OCI-LY1 (cell line): ENCODE measurements around the gene CELA2B.

Source experiments
- H2AFZ ChIP-seq: fragments of 200-600 bp; sonication (generic), shearing (Covaris generic); 2 replicates; pipeline ENCODE4 v1.6.0; 2014; ENCODE audit warnings: antibody characterized with exemption, mild to moderate bottlenecking, low read length
- H3F3A ChIP-seq: fragments of 200-600 bp; sonication (generic), shearing (Covaris generic); 2 replicates; pipeline ENCODE4 v1.6.0; 2014; ENCODE audit warnings: mild to moderate bottlenecking, antibody characterized with exemption, low read length, moderate library complexity; ENCODE audit not compliant: insufficient read depth
- H3K27ac ChIP-seq: fragments of 200-600 bp; sonication (generic); 2 replicates; pipeline ENCODE4 v1.5.1; 2014; ENCODE audit warnings: low read length, mixed run types, mild to moderate bottlenecking, low read depth; ENCODE audit not compliant: poor library complexity, severe bottlenecking
- H3K27me3 ChIP-seq: fragments of 200-600 bp; sonication (generic); 2 replicates; pipeline ENCODE4 v1.6.0; 2014; ENCODE audit warnings: antibody characterized with exemption, mild to moderate bottlenecking, low read length, moderate library complexity; ENCODE audit not compliant: insufficient read depth
- H3K36me3 ChIP-seq: fragments of 200-600 bp; sonication (generic); 2 replicates; pipeline ENCODE4 v1.6.1; 2014; ENCODE audit warnings: mild to moderate bottlenecking, antibody characterized with exemption, low read length, moderate library complexity, mixed read lengths; ENCODE audit not compliant: insufficient read depth
- H3K4me1 ChIP-seq: fragments of 200-600 bp; sonication (generic); 2 replicates; pipeline ENCODE4 v1.5.1; 2014; ENCODE audit warnings: mild to moderate bottlenecking, low read length, moderate library complexity; ENCODE audit not compliant: insufficient read depth, severe bottlenecking
- H3K4me2 ChIP-seq: fragments of 200-600 bp; sonication (generic), shearing (Covaris generic); 2 replicates; pipeline ENCODE4 v1.6.1; 2014; ENCODE audit warnings: low read length
- H3K4me3 ChIP-seq: fragments of 200-600 bp; sonication (generic); 2 replicates; pipeline ENCODE4 v1.5.1; 2014; ENCODE audit warnings: low read length, low read depth, mild to moderate bottlenecking, mixed read lengths; ENCODE audit not compliant: poor library complexity, severe bottlenecking
- H3K79me2 ChIP-seq: fragments of 200-600 bp; shearing (Covaris generic); 2 replicates; pipeline ENCODE4 v1.6.1; 2016; ENCODE audit warnings: mixed run types, low read length, mixed read lengths; ENCODE audit not compliant: insufficient read depth
- H3K9ac ChIP-seq: fragments of 200-600 bp; sonication (generic), shearing (Covaris generic); 2 replicates; pipeline ENCODE4 v1.6.1; 2014; ENCODE audit warnings: mild to moderate bottlenecking, low read length, mixed read lengths
- H3K9me2 ChIP-seq: fragments of 200-600 bp; sonication (generic), shearing (Covaris generic); 2 replicates; pipeline ENCODE4 v1.6.1; 2014; ENCODE audit warnings: low read depth, mild to moderate bottlenecking, low read length, mixed read lengths
- H3K9me3 ChIP-seq: fragments of 200-600 bp; shearing (Covaris generic); 2 replicates; pipeline ENCODE4 v1.6.1; 2014; ENCODE audit warnings: low read length, mixed read lengths
- H4K20me1 ChIP-seq: fragments of 200-600 bp; sonication (generic), shearing (Covaris generic); 2 replicates; pipeline ENCODE4 v1.6.0; 2016; ENCODE audit warnings: mild to moderate bottlenecking, low read length; ENCODE audit not compliant: insufficient read depth
- EZH2 ChIP-seq: fragments of 200-600 bp; sonication (generic), shearing (Covaris generic); IDR thresholded peaks from 2 replicates; pipeline ENCODE4 v1.8.0; 2017; ENCODE audit warnings: borderline replicate concordance, mixed run types, mild to moderate bottlenecking, antibody characterized with exemption, low read length, moderate library complexity, mixed read lengths
- TF ChIP-seq, protein P1 (sequence below): fragments of 200-600 bp; sonication (generic), shearing (Covaris generic); IDR thresholded peaks from 2 replicates; pipeline ENCODE4 v1.5.1; 2017; ENCODE audit warnings: mild to moderate bottlenecking, antibody characterized with exemption, low read length, moderate library complexity, mixed read lengths

The CELA2B gene

DNA sequence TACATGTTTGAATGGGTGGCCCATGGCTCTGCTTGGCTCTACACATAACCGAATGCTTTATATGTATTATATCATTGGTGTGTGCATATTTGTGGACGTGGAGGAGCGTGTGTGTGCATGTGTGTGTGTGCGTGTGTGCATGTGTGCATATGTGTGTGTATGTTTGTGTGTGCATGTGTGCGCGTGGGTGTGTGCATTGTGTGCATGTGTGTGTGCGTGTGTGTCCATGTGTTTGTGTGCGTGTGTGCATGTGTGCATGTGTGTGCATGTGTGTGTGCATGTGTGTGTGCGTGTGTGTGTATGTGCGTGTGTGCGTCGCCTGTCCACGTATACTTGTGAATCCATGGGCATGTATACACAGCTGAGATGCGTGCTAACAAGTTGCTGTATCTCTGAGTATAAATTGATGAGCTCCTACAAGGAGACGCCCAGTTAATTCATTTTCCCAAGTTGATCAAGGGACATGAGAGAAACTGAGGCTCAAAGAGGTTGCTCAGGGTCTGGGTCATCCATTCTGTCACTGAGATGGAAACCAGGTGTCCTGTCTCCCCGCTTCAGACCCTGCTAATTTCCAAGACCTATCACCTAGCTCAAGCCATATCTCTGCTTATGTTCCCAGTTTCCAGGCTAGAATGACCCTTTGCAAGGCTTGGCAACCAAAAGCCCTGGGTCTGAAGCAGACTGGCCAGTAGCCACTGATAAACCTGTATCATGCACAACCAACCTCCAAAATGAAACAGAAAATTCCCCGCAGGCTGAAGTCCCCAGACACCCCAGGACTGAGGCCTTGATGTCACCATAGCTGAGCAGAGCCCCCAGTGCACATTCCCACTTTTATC, 40.4 kb upstream of the CELA2B start:
- Histone ChIP-seq H3K9ac (no peak overlapping the region), H3K9me2 (no peaks in the 10 kb centered on the region), H4K20me1 (no peaks in the 10 kb centered on the region), H3K4me3 (no peak overlapping the region), H3K4me1 (no peaks in the 10 kb centered on the region), H2AFZ (no peak overlapping the region), H3K79me2 (no peaks in the 10 kb centered on the region), H3K9me3 (no peaks in the 10 kb centered on the region), H3K4me2 (no peak overlapping the region), H3K27me3 (peaks cover 5% of the 10 kb centered on the region; the same call in 1 of the 2 replicates), H3K36me3 (no peaks in the 10 kb centered on the region), H3K27ac (no peak overlapping the region), H3F3A (no peaks in the 10 kb centered on the region)
- TF ChIP-seq, protein P1, sequence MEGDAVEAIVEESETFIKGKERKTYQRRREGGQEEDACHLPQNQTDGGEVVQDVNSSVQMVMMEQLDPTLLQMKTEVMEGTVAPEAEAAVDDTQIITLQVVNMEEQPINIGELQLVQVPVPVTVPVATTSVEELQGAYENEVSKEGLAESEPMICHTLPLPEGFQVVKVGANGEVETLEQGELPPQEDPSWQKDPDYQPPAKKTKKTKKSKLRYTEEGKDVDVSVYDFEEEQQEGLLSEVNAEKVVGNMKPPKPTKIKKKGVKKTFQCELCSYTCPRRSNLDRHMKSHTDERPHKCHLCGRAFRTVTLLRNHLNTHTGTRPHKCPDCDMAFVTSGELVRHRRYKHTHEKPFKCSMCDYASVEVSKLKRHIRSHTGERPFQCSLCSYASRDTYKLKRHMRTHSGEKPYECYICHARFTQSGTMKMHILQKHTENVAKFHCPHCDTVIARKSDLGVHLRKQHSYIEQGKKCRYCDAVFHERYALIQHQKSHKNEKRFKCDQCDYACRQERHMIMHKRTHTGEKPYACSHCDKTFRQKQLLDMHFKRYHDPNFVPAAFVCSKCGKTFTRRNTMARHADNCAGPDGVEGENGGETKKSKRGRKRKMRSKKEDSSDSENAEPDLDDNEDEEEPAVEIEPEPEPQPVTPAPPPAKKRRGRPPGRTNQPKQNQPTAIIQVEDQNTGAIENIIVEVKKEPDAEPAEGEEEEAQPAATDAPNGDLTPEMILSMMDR, result no peak
- no peak for TF ChIP-seq EZH2

DNA sequence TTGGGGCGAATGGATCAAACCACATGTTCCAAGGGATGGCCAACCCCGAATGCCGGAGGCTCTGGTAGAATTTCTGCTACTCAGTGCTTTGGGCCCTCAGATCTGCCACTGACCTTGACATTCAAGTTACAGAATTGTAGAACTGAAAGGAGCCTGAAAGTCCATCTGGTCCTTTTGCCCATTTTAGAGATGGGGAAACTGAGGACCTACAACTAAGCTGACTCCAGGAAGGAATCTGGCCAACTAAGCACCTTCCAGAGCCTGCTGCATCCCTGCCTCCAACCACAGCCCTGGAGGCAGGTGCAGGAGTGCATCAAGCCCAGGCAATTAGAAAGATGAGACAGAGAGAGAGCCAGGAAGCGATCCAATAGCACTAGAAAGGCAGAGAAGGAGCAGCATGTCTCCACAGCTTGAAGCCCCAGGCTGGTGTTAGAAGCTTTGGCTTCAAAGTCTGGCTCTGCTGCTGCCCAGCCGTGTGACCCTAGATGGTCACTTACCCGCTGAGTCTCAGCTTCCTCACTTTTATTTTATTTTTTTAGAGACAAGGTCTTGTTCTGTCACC, 38.9 kb upstream of the CELA2B start:
- Histone ChIP-seq H3K79me2 (no peaks in the 10 kb centered on the region), H4K20me1 (no peaks in the 10 kb centered on the region), H3F3A (no peaks in the 10 kb centered on the region), H3K4me2 (no peak overlapping the region), H3K27me3 (peaks cover 5% of the 10 kb centered on the region; the same call in 1 of the 2 replicates), H3K27ac (no peak overlapping the region), H3K36me3 (no peaks in the 10 kb centered on the region), H3K9me3 (no peaks in the 10 kb centered on the region), H3K4me3 (no peak overlapping the region), H3K9me2 (no peaks in the 10 kb centered on the region), H3K9ac (no peak overlapping the region), H2AFZ (no peak overlapping the region), H3K4me1 (no peaks in the 10 kb centered on the region)
- TF ChIP-seq EZH2, result no peak
- TF ChIP-seq, protein P1, result no peak

GRCh38 chr1:15439325-15439724, 36.6 kb upstream of the CELA2B start:
- Histone ChIP-seq H3K9me2 (no peaks in the 10 kb centered on the region), H3K9ac (no peak overlapping the region), H3K9me3 (no peaks in the 10 kb centered on the region), H3K4me1 (no peaks in the 10 kb centered on the region), H2AFZ (no peak overlapping the region), H3K27me3 (no peaks in the 10 kb centered on the region; the same call in 1 of the 2 replicates), H3K27ac (no peak overlapping the region), H3F3A (no peaks in the 10 kb centered on the region), H3K36me3 (no peaks in the 10 kb centered on the region), H3K79me2 (no peaks in the 10 kb centered on the region), H3K4me2 (no peak overlapping the region), H3K4me3 (no peak overlapping the region), H4K20me1 (no peaks in the 10 kb centered on the region)
- TF ChIP-seq EZH2, result no peak
- TF ChIP-seq, protein P1, result no peak
